SK-N-SH treated with all-trans-retinoic acid at 6 μM for 48 hours (cell line): ENCODE results near the gene CDH11.

Source experiments
- ATAC-seq: fragments of 200-7000 bp; cut with Tn5 transposase; 3 replicates; pipeline ENCODE4 v1.9.1; 2020; ENCODE audit warnings: mild to moderate bottlenecking, moderate library complexity
- ARNTL ChIP-seq: fragments of 450-650 bp; formaldehyde crosslinking; IDR thresholded peaks from 2 replicates; pipeline ENCODE4 v1.5.0; 2020; ENCODE audit warnings: low read depth, mild to moderate bottlenecking, moderate library complexity, borderline replicate concordance
- BACH2 ChIP-seq: fragments of 250-450 bp; sonication (Bioruptor Pico); IDR thresholded peaks from 2 replicates; pipeline ENCODE4 v1.9.0; 2021; ENCODE audit warnings: mild to moderate bottlenecking, borderline replicate concordance
- CREB5 ChIP-seq: fragments of 250-450 bp; sonication (Bioruptor Pico); IDR thresholded peaks from 2 replicates; pipeline ENCODE4 v1.5.1; 2020; ENCODE audit warnings: low read depth, mild to moderate bottlenecking, moderate library complexity
- CSDC2 ChIP-seq: fragments of 250-450 bp; sonication (Bioruptor Pico); IDR thresholded peaks from 2 replicates; pipeline ENCODE4 v1.5.0; 2020; ENCODE audit warnings: mild to moderate bottlenecking, moderate library complexity
- CSRNP3 ChIP-seq: fragments of 250-450 bp; sonication (Bioruptor Pico); IDR thresholded peaks from 2 replicates; pipeline ENCODE4 v1.5.1; 2021; ENCODE audit warnings: mild to moderate bottlenecking, moderate library complexity
- ESRRG ChIP-seq: fragments of 250-450 bp; sonication (Bioruptor Pico); IDR thresholded peaks from 2 replicates; pipeline ENCODE4 v1.6.1; 2021; ENCODE audit warnings: mild to moderate bottlenecking
- GLIS3 ChIP-seq: fragments of 250-450 bp; sonication (Bioruptor Pico); IDR thresholded peaks from 2 replicates; pipeline ENCODE4 v1.5.0; 2020; ENCODE audit warnings: mild to moderate bottlenecking, moderate library complexity
- ISL1 ChIP-seq: fragments of 250-450 bp; sonication (Bioruptor Pico); IDR thresholded peaks from 2 replicates; pipeline ENCODE4 v2.1.2; 2022; ENCODE audit warnings: mild to moderate bottlenecking, moderate library complexity
- OSR1 ChIP-seq: fragments of 250-450 bp; sonication (Bioruptor Pico); IDR thresholded peaks from 2 replicates; pipeline ENCODE4 v1.8.0; 2022; ENCODE audit warnings: moderate library complexity, mild to moderate bottlenecking, inconsistent platforms
- PATZ1 ChIP-seq: fragments of 250-450 bp; sonication (Bioruptor Pico); IDR thresholded peaks from 2 replicates; pipeline ENCODE4 v1.8.0; 2020; ENCODE audit warnings: mild to moderate bottlenecking, moderate library complexity, borderline replicate concordance
- POU6F1 ChIP-seq: fragments of 250-450 bp; sonication (Bioruptor Pico); IDR thresholded peaks from 2 replicates; pipeline ENCODE4 v1.8.0; 2021; ENCODE audit warnings: low read depth, mild to moderate bottlenecking, moderate library complexity, borderline replicate concordance
- PPARA ChIP-seq: fragments of 250-450 bp; sonication (Bioruptor Pico); IDR thresholded peaks from 2 replicates; pipeline ENCODE4 v1.5.0; 2020; ENCODE audit warnings: mild to moderate bottlenecking, borderline replicate concordance
- RARB ChIP-seq: fragments of 250-450 bp; sonication (Bioruptor Pico); IDR thresholded peaks from 2 replicates; pipeline ENCODE4 v1.8.0; 2021; ENCODE audit warnings: mild to moderate bottlenecking, moderate library complexity
- SNAI2 ChIP-seq: fragments of 250-450 bp; sonication (Bioruptor Pico); IDR thresholded peaks from 2 replicates; pipeline ENCODE4 v1.5.0; 2020; ENCODE audit warnings: mild to moderate bottlenecking, moderate library complexity
- TCF4 ChIP-seq: fragments of 250-450 bp; sonication (Bioruptor Pico); IDR thresholded peaks from 2 replicates; pipeline ENCODE4 v1.8.0; 2021; ENCODE audit warnings: mild to moderate bottlenecking, moderate library complexity, borderline replicate concordance
- TOX ChIP-seq: fragments of 250-450 bp; sonication (Bioruptor Pico); IDR thresholded peaks from 2 replicates; pipeline ENCODE4 v1.8.0; 2021; ENCODE audit warnings: mild to moderate bottlenecking, moderate library complexity, borderline replicate concordance
- TSHZ2 ChIP-seq: fragments of 250-450 bp; sonication (Bioruptor Pico); IDR thresholded peaks from 2 replicates; pipeline ENCODE4 v1.5.0; 2020; ENCODE audit warnings: mild to moderate bottlenecking, moderate library complexity
- ZC3H10 ChIP-seq: fragments of 250-450 bp; sonication (Bioruptor Pico); IDR thresholded peaks from 2 replicates; pipeline ENCODE4 v1.5.1; 2021; ENCODE audit warnings: mild to moderate bottlenecking, moderate library complexity
- ZFP3 ChIP-seq: fragments of 250-450 bp; sonication (Bioruptor Pico); IDR thresholded peaks from 2 replicates; pipeline ENCODE4 v1.5.0; 2020; ENCODE audit warnings: mild to moderate bottlenecking, moderate library complexity
- ZFP30 ChIP-seq: fragments of 450-650 bp; formaldehyde crosslinking; IDR thresholded peaks from 2 replicates; pipeline ENCODE4 v1.5.0; 2022; ENCODE audit warnings: mild to moderate bottlenecking, moderate library complexity
- ZNF565 ChIP-seq: fragments of 450-650 bp; formaldehyde crosslinking; conservative IDR thresholded peaks from 2 replicates; pipeline ENCODE4 v1.5.0; 2020; ENCODE audit warnings: low read depth, mild to moderate bottlenecking, moderate library complexity
- ZNF70 ChIP-seq: fragments of 450-650 bp; formaldehyde crosslinking; IDR thresholded peaks from 2 replicates; pipeline ENCODE4 v1.5.0; 2020; ENCODE audit warnings: mild to moderate bottlenecking, moderate library complexity

Gene CDH11

GRCh38 chr16:64952177-64952576, 169.7 kb downstream of the CDH11 start:
- TF ChIP-seq ESRRG (no peak), CSDC2 (no peak), CREB5 (CRISPR knock-in tag) (no peak), ISL1 (CRISPR knock-in tag) (no peak), GLIS3 (no peak), ZC3H10 (CRISPR knock-in tag) (no peak), SNAI2 (CRISPR knock-in tag) (no peak), OSR1 (CRISPR knock-in tag) (no peak), TCF4 (CRISPR knock-in tag) (no peak), ZNF70 (CRISPR knock-in tag) (no peak)
- no peak for ATAC-seq

- no peak for ATAC-seq
- no peak for TF ChIP-seq ZNF565 (CRISPR knock-in tag)
- TF ChIP-seq PPARA (CRISPR knock-in tag): no peak
- no peak for TF ChIP-seq OSR1 (CRISPR knock-in tag)
- TF ChIP-seq ZFP30: no peak
- TF ChIP-seq TOX (CRISPR knock-in tag): no peak
- TF ChIP-seq SNAI2 (CRISPR knock-in tag): no peak
- TF ChIP-seq BACH2 (CRISPR knock-in tag): no peak
- TF ChIP-seq PATZ1 (CRISPR knock-in tag): no peak
- TF ChIP-seq CREB5 (CRISPR knock-in tag): no peak
- TF ChIP-seq TSHZ2: no peak
- TF ChIP-seq POU6F1 (CRISPR knock-in tag): no peak
- TF ChIP-seq CSDC2: no peak
- TF ChIP-seq ZC3H10 (CRISPR knock-in tag): no peak
- TF ChIP-seq ISL1 (CRISPR knock-in tag): no peak
- TF ChIP-seq ZFP3 (CRISPR knock-in tag): no peak
- TF ChIP-seq GLIS3: no peak
- TF ChIP-seq RARB (CRISPR knock-in tag): no peak
Measured at GRCh38 chr16:64951193-64951592, 170.7 kb downstream of the CDH11 start.

GRCh38 chr16:64950731-64951130, 171.1 kb downstream of the CDH11 start:
- no peak for ATAC-seq

GRCh38 chr16:64950262-64950661, 171.6 kb downstream of the CDH11 start:
- TF ChIP-seq ARNTL (CRISPR knock-in tag) (no peak), CSRNP3 (CRISPR knock-in tag) (no peak), TCF4 (CRISPR knock-in tag) (no peak), ZNF565 (CRISPR knock-in tag) (no peak), OSR1 (CRISPR knock-in tag) (no peak), PPARA (CRISPR knock-in tag) (no peak), ZC3H10 (CRISPR knock-in tag) (no peak)
- ATAC-seq: peak; percentile 45; the same call in 2 of the 3 replicates

More at GRCh38 chr16:64950731-64951130, 171.1 kb downstream of the CDH11 start:
- TF ChIP-seq SNAI2 (CRISPR knock-in tag): no peak
- no peak for TF ChIP-seq ESRRG
- TF ChIP-seq OSR1 (CRISPR knock-in tag): no peak
- TF ChIP-seq PPARA (CRISPR knock-in tag): no peak
- TF ChIP-seq RARB (CRISPR knock-in tag): no peak
